Islet precursor cell (in vitro differentiated cells): ENCODE results near the gene CDH23.
"Not testable (repeated sequence)": the region's sequence is repeated elsewhere in the genome, so short reads cannot be mapped to it uniquely, and the experiment has no call there.

Experiments used
- DNase-seq: peaks from one replicate; pipeline ENCODE4 v3.0.0-alpha.2; 2018

CDH23 gene

GRCh38 chr10:71848325-71849275 is 451.9 kb downstream of the CDH23 start:
- DNase-seq = no peak

DNA sequence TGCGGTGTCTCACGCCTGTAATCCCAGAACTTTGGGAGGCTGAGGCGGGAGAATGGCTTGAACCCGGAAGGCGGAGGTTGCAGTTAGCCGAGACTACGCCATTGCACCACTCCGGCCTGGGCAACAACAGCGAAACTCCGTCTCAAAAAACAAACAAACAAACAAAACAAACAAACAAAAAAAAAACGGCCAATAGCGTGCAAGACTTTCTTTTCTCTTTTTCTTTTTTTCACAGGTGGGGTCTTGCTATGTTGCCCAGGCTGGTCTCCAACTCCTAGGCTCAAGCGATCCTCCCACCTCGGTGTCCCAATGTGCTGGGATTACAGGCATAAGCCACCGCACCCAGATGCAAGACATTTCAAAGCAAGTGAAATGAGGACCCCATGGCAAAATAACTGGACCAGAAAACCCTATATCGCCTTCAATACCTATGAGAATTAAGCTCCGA is 452.8 kb downstream of the CDH23 start:
- no peak for DNase-seq

GRCh38 chr10:71850021-71850742 is 453.5 kb downstream of the CDH23 start:
- no peak for DNase-seq

DNA sequence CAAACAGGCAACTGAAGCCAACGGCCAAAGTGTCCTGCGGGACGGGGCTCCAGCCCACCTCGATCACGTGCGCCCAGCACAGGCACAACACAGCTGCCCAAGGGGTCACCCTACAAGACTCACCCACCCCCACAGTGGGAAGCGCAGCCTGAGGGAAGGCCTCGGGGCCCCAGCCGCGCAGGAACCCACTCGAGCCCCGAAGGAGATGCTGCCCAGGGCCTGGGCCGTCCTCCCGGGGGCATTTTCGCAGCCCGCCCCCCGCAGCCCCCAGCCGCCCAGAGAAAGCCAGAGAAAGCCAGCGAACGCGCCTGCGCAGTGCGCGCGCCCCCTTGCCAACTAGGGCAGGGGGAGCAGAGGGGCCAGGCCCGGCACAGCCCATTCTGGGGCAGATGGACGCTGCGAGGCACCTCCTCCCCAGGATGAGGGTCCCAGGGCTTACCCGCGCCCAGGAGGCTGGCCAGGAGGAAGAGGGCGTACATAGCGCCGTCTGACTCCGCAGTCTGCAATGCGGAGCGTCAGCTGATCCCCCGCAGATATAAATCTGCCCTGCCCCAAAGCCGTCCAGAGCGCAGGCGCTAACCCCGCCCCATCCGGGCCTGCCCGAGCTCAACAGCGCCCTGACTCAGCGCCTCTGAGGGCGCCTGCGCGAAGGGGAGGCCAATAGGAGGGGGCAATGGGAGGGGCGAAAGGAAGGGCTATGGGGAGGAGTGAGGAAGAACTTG is 454.2 kb downstream of the CDH23 start, which contains the start of gene PSAP:
TSS of gene PSAP (minus strand) at position 509 of the 722 bp plus-strand sequence. CDS start at position 479, 30 bp downstream.
- DNase-seq = peak; percentile 99

- not testable (repeated sequence) for DNase-seq
These were observed 454.9 kb downstream of the CDH23 start for GRCh38 chr10:71851465-71852095.

DNA sequence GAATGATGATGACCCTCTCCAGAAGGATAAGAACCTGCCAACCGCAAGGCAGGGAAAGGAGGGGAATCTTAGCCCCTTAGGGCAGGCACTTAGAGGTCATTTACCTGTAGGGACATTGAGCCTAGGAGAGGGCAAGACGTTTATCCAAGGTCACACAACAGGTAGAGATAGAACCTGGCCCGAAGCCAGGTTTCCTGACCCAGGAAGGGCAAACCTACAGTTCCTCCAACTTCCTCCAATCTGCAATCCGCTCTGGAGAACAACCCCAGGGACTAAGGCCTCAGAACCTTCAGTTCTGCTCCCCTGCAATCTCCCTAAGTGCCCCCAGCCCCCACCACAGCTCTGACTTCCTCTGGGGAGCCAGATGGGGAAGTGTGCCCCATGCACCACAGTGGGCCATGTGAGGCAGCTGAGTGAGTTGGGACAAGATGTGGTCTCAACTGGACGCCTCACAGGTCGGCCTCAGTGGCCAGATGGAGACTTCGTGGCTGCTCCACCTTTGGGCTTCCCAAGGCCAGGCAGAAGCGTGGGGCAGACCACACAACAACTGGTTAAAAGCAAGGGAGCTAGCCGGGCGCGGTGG is 455.7 kb downstream of the CDH23 start:
- no peak for DNase-seq

GRCh38 chr10:71854031-71854430 is 457.3 kb downstream of the CDH23 start:
- DNase-seq = no peak

GRCh38 chr10:71856619-71857018 is 459.9 kb downstream of the CDH23 start:
- DNase-seq = no peak

DNA sequence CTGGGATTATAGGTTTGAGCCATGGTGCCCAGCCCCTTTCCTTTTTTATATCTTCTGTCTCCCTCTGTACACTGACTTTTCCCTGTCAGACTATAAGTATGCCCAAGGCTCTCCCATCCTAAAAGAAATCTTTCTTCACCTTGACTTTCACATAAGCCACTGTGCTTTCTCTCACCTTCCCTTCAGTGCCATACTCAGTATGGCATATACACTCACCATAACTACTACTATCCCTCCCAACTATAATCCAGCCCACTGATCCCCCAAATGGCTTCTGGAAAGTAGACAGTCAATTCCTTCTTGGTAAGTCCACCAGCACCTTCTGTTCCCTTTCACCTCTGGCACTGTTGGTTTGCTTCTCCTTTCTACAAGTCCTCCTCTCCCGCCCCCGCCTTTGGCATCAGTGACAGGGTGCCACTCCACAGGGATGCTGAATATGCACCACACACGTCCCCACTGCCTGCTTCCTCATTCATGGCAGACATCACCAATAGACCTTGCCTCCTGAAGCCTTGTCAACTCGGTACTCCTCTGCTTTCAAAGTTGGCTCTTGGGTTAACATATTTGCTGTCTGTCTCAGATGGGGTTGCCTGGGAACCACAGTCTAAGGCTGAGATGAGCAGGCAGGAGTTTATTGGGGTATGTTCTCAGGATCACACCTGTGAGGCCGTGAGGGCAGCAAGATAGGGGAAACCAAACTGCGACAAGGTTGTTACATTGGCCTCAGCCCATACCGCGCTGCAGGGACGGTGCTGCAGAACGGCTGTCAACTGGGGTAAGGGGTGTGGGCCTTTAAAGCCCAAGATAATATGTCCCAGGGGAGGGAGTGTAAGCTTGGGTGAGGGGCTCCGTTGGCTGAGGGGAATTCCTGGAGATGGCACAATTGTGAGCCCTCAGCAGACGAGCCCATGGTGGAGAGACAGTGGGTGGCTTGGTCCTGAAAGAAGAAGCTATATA is 461.5 kb downstream of the CDH23 start:
- no peak for DNase-seq

- DNase-seq = peak; percentile 99
These were observed 463.7 kb downstream of the CDH23 start for GRCh38 chr10:71860243-71861029.

DNA sequence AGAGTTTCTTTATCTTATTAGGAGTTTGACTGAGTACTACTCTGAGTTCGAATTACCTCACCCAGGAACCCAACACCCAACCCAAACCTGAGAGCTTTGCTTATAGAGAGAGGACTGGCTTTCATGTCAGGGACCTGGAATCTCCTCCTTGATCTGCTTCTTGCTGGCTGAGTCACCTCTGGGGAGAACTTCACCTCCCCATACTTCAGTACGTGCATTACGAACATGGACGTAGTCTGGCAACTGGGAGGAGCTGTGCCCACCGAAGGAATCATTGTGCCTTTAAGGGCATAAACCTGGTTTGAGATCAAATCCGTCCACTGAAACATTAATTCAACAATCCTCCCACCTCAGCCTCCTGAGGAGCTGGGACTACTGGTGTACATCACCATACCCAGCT is 466.5 kb downstream of the CDH23 start:
- peak; percentile 81 for DNase-seq

DNA sequence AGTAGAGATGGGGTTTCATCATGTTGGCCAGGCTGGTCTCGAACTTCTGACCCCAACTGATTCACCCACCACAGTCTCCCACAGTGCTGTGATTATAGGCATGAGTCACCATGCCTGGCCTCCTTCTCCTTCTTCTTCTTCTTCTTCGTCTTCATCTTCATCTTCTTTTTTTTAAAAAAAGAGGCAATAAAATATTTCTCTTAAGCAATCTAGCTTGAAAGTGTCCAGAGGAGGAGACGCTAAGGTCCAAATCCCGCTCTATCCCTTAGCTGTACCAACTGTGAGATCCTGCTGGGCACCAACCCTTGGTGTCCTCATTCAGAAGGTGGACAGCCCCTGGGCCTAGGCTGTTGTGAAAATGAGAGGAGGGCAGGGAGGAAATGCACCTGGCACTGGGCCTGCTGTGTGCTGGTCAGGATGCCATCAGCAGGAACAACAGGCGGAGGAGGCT is 468.2 kb downstream of the CDH23 start:
- DNase-seq = no peak
